Left lung (tissue), 10 donors: ENCODE data around the gene MCHR1. TPM values are rescaled to one million over a fixed set of nuclear protein-coding genes. Genes with fewer than 3 reads are reported as not detected.

ENCODE experiments used
- ATAC-seq: fragments of 200-7000 bp; cut with Tn5 transposase; one replicate; pipeline ENCODE4 v1.9.1; 2020; ENCODE audit warnings: moderate library complexity
- DNase-seq, 4 donors: peaks; one replicate each; pipeline ENCODE4 v3.0.0-alpha.2; 2013 to 2020
- H3K27ac ChIP-seq, 2 donors: fragments of 200-600 bp; sonication (generic) in 1 of 2; one replicate each; pipeline versions ENCODE4 v1.5.0 to v1.8.0; 2020 to 2021
- H3K27me3 ChIP-seq, 2 donors: fragments of 200-600 bp; sonication (generic) in 1 of 2; one replicate each; pipeline versions ENCODE4 v1.5.0 to v1.8.0; 2020 to 2021
- H3K36me3 ChIP-seq, 2 donors: fragments of 200-600 bp; sonication (generic) in 1 of 2; one replicate each; pipeline versions ENCODE4 v1.5.0 to v1.8.0; 2020 to 2021
- H3K4me1 ChIP-seq, 2 donors: fragments of 200-600 bp; one replicate each; pipeline ENCODE4 v1.8.0; 2021
- H3K4me3 ChIP-seq, 2 donors: fragments of 200-600 bp; sonication (generic) in 1 of 2; one replicate each; pipeline versions ENCODE4 v1.5.0 to v1.8.0; 2020 to 2021; ENCODE audit warnings: mild to moderate bottlenecking in 1 of 2
- H3K9me3 ChIP-seq, 2 donors: fragments of 200-600 bp; sonication (generic) in 1 of 2; one replicate each; pipeline versions ENCODE4 v1.5.0 to v1.8.0; 2020 to 2021
- intact Hi-C, 2 donors: fragments of 100-400 bp; cut with DNase I; formaldehyde crosslinking; loops; one replicate each; pipeline versions ENCODE4 v1.11.2 to v1.14.2; 2022
- polyA plus RNA-seq, 6 donors: library from polyadenylated mRNA; unstranded; fragments of 120-200 nt; gene quantifications; one replicate each; pipeline ENCODE4 v1.2.1, GENCODE V29; 2013; ENCODE audit not compliant: insufficient read length in 6 of 6
- total RNA-seq, 2 donors: library from RNA; stranded (reverse); fragmentation: NEBNext Ultra II Directional; extraction: Animal tissue kit (Norgen Biotek cat#: 25700); gene quantifications; one replicate each; pipeline ENCODE4 v1.2.1, GENCODE V29; 2021
- TF ChIP-seq, protein P1 (sequence below), 2 donors: fragments of 200-600 bp; sonication (generic) in 1 of 2; IDR thresholded peaks; one replicate each; pipeline versions ENCODE4 v1.5.0 to v1.8.0; 2021; ENCODE audit warnings: antibody characterized with exemption in 2 of 2
- donor health status: DM: no; HTN: yes; CAD: no.
- donor health status: DM: no; HTN: no; CAD: no.

The MCHR1 gene
- total and polyA plus RNA-seq, 8 donors: 0.12 to 0.42 (median 0.24) TPM; not detected in 2

DNA sequence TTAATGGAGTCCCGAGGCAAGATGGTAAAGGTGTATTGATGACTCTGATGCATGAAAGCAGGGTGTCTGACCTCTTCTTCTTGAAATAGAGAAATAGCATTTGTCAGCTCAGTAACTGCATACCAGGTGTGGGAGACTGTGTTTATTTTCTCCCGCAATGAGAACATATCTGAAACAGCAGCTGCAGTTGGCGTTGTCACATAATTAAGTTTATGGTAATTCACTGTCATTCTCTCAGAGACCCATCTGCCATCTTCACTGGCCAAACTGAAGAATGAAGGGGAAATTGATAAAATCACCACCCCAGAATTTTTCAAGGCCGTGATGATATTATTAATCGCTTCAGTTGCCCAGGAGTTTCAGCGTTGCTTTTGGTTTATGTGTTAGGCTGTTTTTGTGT lies 20.1 kb upstream of the MCHR1 start:
- Histone ChIP-seq H3K27ac (no peak overlapping the region), H3K4me1 (peaks cover 0 to 4% of the 10 kb centered on the region in 2 donors), H3K9me3 (no peaks in the 10 kb centered on the region), H3K36me3 (no peaks in the 10 kb centered on the region), H3K4me3 (no peak overlapping the region), H3K27me3 (no peaks in the 10 kb centered on the region)
- TF ChIP-seq, protein P1, sequence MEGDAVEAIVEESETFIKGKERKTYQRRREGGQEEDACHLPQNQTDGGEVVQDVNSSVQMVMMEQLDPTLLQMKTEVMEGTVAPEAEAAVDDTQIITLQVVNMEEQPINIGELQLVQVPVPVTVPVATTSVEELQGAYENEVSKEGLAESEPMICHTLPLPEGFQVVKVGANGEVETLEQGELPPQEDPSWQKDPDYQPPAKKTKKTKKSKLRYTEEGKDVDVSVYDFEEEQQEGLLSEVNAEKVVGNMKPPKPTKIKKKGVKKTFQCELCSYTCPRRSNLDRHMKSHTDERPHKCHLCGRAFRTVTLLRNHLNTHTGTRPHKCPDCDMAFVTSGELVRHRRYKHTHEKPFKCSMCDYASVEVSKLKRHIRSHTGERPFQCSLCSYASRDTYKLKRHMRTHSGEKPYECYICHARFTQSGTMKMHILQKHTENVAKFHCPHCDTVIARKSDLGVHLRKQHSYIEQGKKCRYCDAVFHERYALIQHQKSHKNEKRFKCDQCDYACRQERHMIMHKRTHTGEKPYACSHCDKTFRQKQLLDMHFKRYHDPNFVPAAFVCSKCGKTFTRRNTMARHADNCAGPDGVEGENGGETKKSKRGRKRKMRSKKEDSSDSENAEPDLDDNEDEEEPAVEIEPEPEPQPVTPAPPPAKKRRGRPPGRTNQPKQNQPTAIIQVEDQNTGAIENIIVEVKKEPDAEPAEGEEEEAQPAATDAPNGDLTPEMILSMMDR (IDR thresholded peaks at IDR 0.05): no peak
- intact Hi-C loops: no loop called here
- ATAC-seq (no peak), DNase-seq (no peak)

DNA sequence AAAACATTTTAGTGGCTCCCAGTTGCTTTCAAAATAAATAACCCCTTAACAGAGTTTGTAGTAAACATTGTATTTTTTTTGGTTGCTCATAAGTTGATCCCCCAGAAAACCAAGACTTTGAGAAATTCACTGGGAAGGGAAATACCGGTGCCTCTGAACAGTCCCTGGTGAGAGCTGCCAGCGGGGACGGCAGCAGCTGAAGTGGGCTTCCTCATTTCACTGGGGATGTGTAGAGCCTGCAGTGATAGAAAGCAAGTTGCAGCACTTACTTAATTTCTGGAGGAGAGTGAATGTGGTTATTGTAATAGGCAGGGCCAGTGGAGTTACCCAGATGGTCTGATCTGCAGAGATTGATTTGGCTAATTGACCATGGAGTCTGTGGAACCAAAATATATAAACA lies 18.6 kb upstream of the MCHR1 start:
- Histone ChIP-seq H3K9me3 (no peaks in the 10 kb centered on the region), H3K27ac (no peak overlapping the region), H3K36me3 (no peaks in the 10 kb centered on the region), H3K27me3 (no peaks in the 10 kb centered on the region), H3K4me3 (no peak overlapping the region), H3K4me1 (no peaks in the 10 kb centered on the region)
- ATAC-seq (no peak), DNase-seq (no peak)
- TF ChIP-seq, protein P1 (IDR thresholded peaks at IDR 0.05): no peak
- intact Hi-C loops: no loop called here

DNA sequence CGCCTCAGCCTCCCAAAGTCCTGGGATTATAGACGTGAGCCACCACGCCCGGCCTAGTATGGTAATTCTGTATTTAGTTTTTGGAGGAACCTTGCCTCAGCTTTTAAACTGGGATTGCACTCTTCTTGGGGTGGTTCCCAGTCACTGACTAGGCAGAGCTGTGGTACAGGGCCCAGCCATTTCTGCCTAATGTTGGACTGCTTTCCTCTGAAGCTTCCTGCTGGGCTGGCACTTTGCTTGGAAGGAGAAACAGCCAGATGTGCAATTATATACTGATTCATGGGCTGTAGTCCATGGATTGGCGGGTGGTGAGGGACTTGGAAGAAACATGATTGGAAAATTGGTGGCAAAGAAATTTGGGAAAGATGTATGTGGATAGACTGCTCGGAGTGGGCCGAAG lies 17.6 kb upstream of the MCHR1 start:
- H3K4me3 ChIP-seq: no peak overlapping the region
- no peak overlapping the region for H3K27ac ChIP-seq
- no peaks in the 10 kb centered on the region for H3K9me3 ChIP-seq
- DNase-seq: no peak
- intact Hi-C loops: no loop called here
- H3K36me3 ChIP-seq: no peaks in the 10 kb centered on the region
- TF ChIP-seq, protein P1 (IDR thresholded peaks at IDR 0.05): no peak
- ATAC-seq: no peak
- H3K27me3 ChIP-seq: no peaks in the 10 kb centered on the region
- no peaks in the 10 kb centered on the region for H3K4me1 ChIP-seq

DNA sequence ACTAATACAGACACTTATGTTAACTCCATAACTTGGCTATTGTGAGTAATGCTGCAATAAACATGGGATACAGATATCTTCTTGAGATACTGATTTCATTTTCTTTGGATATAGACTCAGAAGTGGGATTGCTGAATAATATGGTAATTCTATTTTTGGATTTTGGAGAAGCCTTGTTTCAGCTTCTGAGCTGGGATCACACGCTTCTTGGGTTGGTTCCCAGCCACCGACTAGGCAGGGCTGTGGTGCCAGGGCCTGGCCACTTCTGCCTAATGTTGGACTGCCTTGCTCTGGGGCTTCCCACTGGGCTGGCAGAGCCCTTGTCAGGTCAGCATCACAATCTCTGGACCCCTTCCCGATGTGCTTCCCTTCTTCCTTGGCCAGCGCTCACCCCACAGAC lies 14.0 kb upstream of the MCHR1 start:
- intact Hi-C loops: no loop called here
- Histone ChIP-seq H3K4me1 (peaks cover 0 to 6% of the 10 kb centered on the region in 2 donors), H3K27ac (peak overlapping the region in 1 of 2 donors; percentile 55), H3K36me3 (no peaks in the 10 kb centered on the region), H3K27me3 (no peaks in the 10 kb centered on the region), H3K9me3 (no peaks in the 10 kb centered on the region), H3K4me3 (no peak overlapping the region)
- ATAC-seq (peak; percentile 41), DNase-seq (peak in 1 of 4 donors; percentile 58)
- TF ChIP-seq, protein P1 (IDR thresholded peaks at IDR 0.05): no peak

DNA sequence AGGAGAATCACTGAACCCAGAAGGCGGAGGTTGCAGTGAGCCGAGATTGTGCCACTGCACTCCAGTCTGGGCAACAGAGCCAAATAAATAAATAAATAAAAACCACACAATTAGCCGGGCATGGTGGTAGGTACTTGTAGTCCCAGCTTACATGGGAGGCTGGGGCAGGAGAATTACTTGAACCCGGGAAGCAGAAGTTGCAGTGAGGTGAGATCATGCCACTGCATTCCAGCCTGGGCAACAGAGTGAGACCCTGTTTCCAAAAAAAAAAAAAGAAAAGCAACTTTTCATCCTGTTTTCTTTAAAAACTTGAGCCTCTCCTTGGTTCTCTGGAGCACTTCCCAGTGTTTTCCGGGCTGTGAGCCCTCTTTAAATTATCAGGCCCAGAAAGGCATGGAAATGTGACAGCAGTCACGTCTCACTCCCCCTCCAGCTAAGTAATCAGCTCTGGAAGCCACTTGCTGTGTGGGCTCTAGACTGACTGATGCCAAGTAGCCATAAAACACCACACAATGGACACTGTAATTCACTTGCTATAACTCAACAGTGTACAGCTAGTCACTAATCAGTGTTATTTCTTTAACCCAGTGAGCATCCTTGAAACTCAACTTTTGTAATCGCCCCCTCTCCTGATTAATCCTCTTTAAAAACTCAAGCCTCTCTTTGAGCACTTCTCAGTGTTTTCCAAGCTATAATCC lies 13.0 kb upstream of the MCHR1 start:
- H3K27me3 ChIP-seq: no peaks in the 10 kb centered on the region
- peak overlapping the region in 1 of 2 donors; percentile 55 for H3K27ac ChIP-seq
- H3K36me3 ChIP-seq: no peaks in the 10 kb centered on the region
- intact Hi-C loops: no loop called here
- ATAC-seq (peak; percentile 47), DNase-seq (peak in 3 of 4 donors; percentile 60 to 89 (median 81))
- H3K4me1 ChIP-seq: peaks cover 0 to 6% of the 10 kb centered on the region in 2 donors
- TF ChIP-seq, protein P1 (IDR thresholded peaks at IDR 0.05): no peak
- no peaks in the 10 kb centered on the region for H3K9me3 ChIP-seq
- no peak overlapping the region for H3K4me3 ChIP-seq
